ENCODE results near the gene ERCC6L2. TPM values are rescaled to one million over a fixed set of nuclear protein-coding genes. Genes with fewer than 3 reads are reported as not detected.

Gene ERCC6L2, protein sequence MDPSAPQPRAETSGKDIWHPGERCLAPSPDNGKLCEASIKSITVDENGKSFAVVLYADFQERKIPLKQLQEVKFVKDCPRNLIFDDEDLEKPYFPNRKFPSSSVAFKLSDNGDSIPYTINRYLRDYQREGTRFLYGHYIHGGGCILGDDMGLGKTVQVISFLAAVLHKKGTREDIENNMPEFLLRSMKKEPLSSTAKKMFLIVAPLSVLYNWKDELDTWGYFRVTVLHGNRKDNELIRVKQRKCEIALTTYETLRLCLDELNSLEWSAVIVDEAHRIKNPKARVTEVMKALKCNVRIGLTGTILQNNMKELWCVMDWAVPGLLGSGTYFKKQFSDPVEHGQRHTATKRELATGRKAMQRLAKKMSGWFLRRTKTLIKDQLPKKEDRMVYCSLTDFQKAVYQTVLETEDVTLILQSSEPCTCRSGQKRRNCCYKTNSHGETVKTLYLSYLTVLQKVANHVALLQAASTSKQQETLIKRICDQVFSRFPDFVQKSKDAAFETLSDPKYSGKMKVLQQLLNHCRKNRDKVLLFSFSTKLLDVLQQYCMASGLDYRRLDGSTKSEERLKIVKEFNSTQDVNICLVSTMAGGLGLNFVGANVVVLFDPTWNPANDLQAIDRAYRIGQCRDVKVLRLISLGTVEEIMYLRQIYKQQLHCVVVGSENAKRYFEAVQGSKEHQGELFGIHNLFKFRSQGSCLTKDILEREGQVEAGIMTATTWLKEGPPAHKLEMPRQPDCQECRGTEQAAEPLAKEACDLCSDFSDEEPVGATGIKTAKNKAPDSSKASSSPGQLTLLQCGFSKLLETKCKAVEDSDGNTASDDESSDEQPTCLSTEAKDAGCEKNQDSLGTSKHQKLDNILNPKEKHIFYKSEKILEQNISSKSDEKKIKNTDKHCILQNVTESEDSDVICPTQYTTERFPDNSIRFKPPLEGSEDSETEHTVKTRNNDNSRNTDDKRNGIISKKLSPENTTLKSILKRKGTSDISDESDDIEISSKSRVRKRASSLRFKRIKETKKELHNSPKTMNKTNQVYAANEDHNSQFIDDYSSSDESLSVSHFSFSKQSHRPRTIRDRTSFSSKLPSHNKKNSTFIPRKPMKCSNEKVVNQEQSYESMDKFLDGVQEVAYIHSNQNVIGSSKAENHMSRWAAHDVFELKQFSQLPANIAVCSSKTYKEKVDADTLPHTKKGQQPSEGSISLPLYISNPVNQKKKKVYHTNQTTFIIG (N-terminal part only)
- total RNA-seq (2022) (45.4 and 46.1 TPM in 2 replicates), Bru-seq, nascent RNA (percentile 90 among the genes with signal in this experiment), BruChase-seq, experiment 1, labeled RNA remaining after a 2-hour chase (percentile 80 among the genes with signal in this experiment), BruChase-seq, experiment 2, labeled RNA remaining after a 6-hour chase (percentile 75 among the genes with signal in this experiment)
- long read RNA-seq, full-length matches to known transcripts: 3 of 21 reads
- long read RNA-seq, partial matches to known transcripts: 6 of 21 reads
- long read RNA-seq, other reads (novel, unspliced or antisense): 12 of 21 reads

- no peaks in the 10 kb centered on the region for H3K4me1 ChIP-seq
- TF ChIP-seq CTCF (IDR thresholded peaks at IDR 0.05; ENCODE audit: insufficient read depth in 1 of 2, low read depth in 1 of 2, low read length in 1 of 2, severe bottlenecking in 1 of 2, unreplicated experiment in 1 of 2): no peak
- Mint-ChIP-seq H3K4me3 (ENCODE audit: unreplicated experiment) (no peak within 1 kb of the TSS), H3K27me3 (ENCODE audit: insufficient read depth, unreplicated experiment) (no peaks in the 10 kb centered on the region), H3K9me3 (ENCODE audit: unreplicated experiment) (no peaks in the 10 kb centered on the region), H3K36me3 (ENCODE audit: insufficient read depth, unreplicated experiment) (peaks cover 23% of the 10 kb centered on the region), H3K27ac (ENCODE audit: unreplicated experiment) (no peak within 1 kb of the TSS), H3K4me1 (ENCODE audit: low read depth, unreplicated experiment) (no peaks in the 10 kb centered on the region)
- intact Hi-C loops (cut with micrococcal nuclease; ENCODE audit: unreplicated experiment): loop anchor here (2.0 to 10.0 kb wide), 4 partner anchors 141 to 561 kb away; partner anchors contain the start of gene FANCC
- CTCF ChIA-PET: interaction anchor here (0.9 kb wide), 1 partner anchor 139 kb away, joined by 3 read pairs; no protein-coding TSS in a partner anchor
- POLR2A ChIA-PET: interaction anchor here (0.5 to 1.0 kb wide), 8 partner anchors 80 to 815 kb away, joined by 3 to 4 read pairs (median 3); no protein-coding TSS in a partner anchor
- H3K27me3 ChIP-seq (replicated peaks; ENCODE audit: control insufficient read depth, insufficient read depth, low read length): no peaks in the 10 kb centered on the region
- BruUV-seq (replicated peaks): no TSS peak
- no peaks in the 10 kb centered on the region for H3K36me3 ChIP-seq (ENCODE audit: control insufficient read depth, insufficient read depth, low read length)
- peak; percentile 96 to 98 for DNase-seq
- no peak within 1 kb of the TSS for H3K4me3 ChIP-seq (ENCODE audit: low read depth, low read length)
- H3K9me3 ChIP-seq: no peaks in the 10 kb centered on the region
Observed at GRCh38 chr9:95875305-95876137, at the start of gene ERCC6L2. Gene ERCC6L2 (plus strand): TSS chr9:95875691. CDS start chr9:95876039, 348 bp downstream.

DNA sequence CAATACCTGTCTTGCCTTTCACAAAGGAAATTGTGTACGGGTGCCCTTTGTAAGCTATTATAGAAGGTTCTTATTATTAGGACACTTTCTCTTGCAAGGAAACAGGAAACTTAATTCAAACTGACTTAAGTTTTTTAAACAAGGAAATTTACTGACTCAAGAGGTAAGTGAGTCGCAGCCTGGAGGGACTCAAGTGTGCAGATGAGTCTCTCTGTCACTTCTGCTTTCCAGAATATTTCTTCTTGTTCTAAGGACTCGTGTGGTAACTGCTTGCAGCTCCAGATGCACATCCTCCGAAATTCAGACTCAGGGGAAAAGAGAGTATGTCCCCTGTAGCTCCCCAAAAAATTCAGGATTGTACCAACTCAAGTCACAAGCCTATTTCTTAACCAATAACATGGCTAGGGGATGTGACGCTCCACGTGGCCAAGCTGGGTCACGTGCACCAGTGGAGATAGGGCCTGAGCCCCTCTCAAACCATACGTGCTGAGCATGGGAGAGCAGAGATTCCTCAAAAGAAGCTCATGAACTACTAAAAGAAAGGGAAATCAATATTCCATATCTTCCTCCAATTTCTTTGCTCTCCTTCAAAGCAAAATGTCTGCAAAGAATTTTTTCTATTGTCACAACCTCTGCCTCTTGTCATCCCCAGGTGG, 49.2 kb upstream of the ERCC6L2 start:
- Histone ChIP-seq H3K4me3 (ENCODE audit: low read depth, low read length) (no peak overlapping the region), H3K36me3 (ENCODE audit: control insufficient read depth, insufficient read depth, low read length) (no peaks in the 10 kb centered on the region), H3K9me3 (no peaks in the 10 kb centered on the region), H3K27me3 (replicated peaks; ENCODE audit: control insufficient read depth, insufficient read depth, low read length) (no peaks in the 10 kb centered on the region), H3K4me1 (no peaks in the 10 kb centered on the region)
- Mint-ChIP-seq H3K4me3 (ENCODE audit: unreplicated experiment) (no peak overlapping the region), H3K9me3 (ENCODE audit: unreplicated experiment) (no peaks in the 10 kb centered on the region), H3K36me3 (ENCODE audit: insufficient read depth, unreplicated experiment) (no peaks in the 10 kb centered on the region), H3K4me1 (ENCODE audit: low read depth, unreplicated experiment) (no peaks in the 10 kb centered on the region), H3K27ac (ENCODE audit: unreplicated experiment) (no peak overlapping the region), H3K27me3 (ENCODE audit: insufficient read depth, unreplicated experiment) (peaks cover 4% of the 10 kb centered on the region)
- DNase-seq: no peak
- intact Hi-C loops (cut with micrococcal nuclease; ENCODE audit: unreplicated experiment): no loop called here
- no TSS peak for BruUV-seq (replicated peaks)
- TF ChIP-seq CTCF (IDR thresholded peaks at IDR 0.05; ENCODE audit: insufficient read depth in 1 of 2, low read depth in 1 of 2, low read length in 1 of 2, severe bottlenecking in 1 of 2, unreplicated experiment in 1 of 2): no peak
- ChIA-PET CTCF (no interaction called here), POLR2A (interaction anchor here (0.6 kb wide), 1 partner anchor 392 kb away, joined by 6 read pairs; no protein-coding TSS in a partner anchor)
